NT2/D1 (cell line): Measurements from ENCODE around the gene KRT73.

ENCODE experiments used
- DNase-seq: peaks from one replicate; pipeline ENCODE4 v3.0.0-alpha.2; 2011; ENCODE audit warnings: low read depth, low spot score
- H3K27me3 ChIP-seq: 2 replicates; pipeline ENCODE4 v1.6.0; 2011; ENCODE audit warnings: mild to moderate bottlenecking; ENCODE audit not compliant: insufficient read length, insufficient read depth
- H3K36me3 ChIP-seq: 2 replicates; pipeline ENCODE4 v1.6.1; 2011; ENCODE audit warnings: mild to moderate bottlenecking, low read length, mixed read lengths; ENCODE audit not compliant: insufficient read depth, insufficient read length
- H3K4me1 ChIP-seq: 2 replicates; pipeline ENCODE4 v1.5.1; 2011; ENCODE audit not compliant: insufficient read depth, insufficient read length
- H3K4me3 ChIP-seq: 2 replicates; pipeline ENCODE4 v1.5.1; 2011; ENCODE audit warnings: low read depth; ENCODE audit not compliant: insufficient read length
- H3K9ac ChIP-seq: 2 replicates; pipeline ENCODE4 v1.6.0; 2011; ENCODE audit warnings: low read depth; ENCODE audit not compliant: insufficient read length
- H3K9me3 ChIP-seq: 2 replicates; pipeline ENCODE4 v1.5.1; 2011; ENCODE audit warnings: mild to moderate bottlenecking, low read length; ENCODE audit not compliant: insufficient read depth
- SUZ12 ChIP-seq: IDR thresholded peaks from 2 replicates; pipeline ENCODE4 v1.6.1; 2011; ENCODE audit not compliant: insufficient read length, insufficient read depth; ENCODE audit errors: extremely low read depth
- YY1 ChIP-seq: IDR thresholded peaks from 2 replicates; pipeline ENCODE4 v1.6.1; 2011; ENCODE audit not compliant: insufficient read length, insufficient read depth
- ZNF274 ChIP-seq: IDR thresholded peaks from 2 replicates; pipeline ENCODE4 v1.6.1; 2011; ENCODE audit warnings: mild to moderate bottlenecking, low read depth, low read length

Gene KRT73

GRCh38 chr12:52568111-52568510 is 50.2 kb downstream of the KRT73 start:
- no peak for TF ChIP-seq ZNF274
- TF ChIP-seq SUZ12: no peak
- no peak for TF ChIP-seq YY1
- Histone ChIP-seq H3K9me3 (no peaks in the 10 kb centered on the region), H3K36me3 (no peaks in the 10 kb centered on the region), H3K4me1 (peaks cover 6% of the 10 kb centered on the region), H3K4me3 (no peak overlapping the region), H3K9ac (no peak overlapping the region), H3K27me3 (no peaks in the 10 kb centered on the region)
- no peak for DNase-seq

- Histone ChIP-seq H3K27me3 (no peaks in the 10 kb centered on the region), H3K9me3 (no peaks in the 10 kb centered on the region), H3K36me3 (no peaks in the 10 kb centered on the region), H3K4me3 (no peak overlapping the region), H3K9ac (no peak overlapping the region), H3K4me1 (peaks cover 6% of the 10 kb centered on the region)
- TF ChIP-seq ZNF274 (no peak), YY1 (no peak), SUZ12 (no peak)
- no peak for DNase-seq
Measured at GRCh38 chr12:52566847-52567291, 51.5 kb downstream of the KRT73 start.

- DNase-seq: no peak
- TF ChIP-seq YY1 (no peak), SUZ12 (no peak), ZNF274 (no peak)
- no peaks in the 10 kb centered on the region for H3K9me3 ChIP-seq
Measured at GRCh38 chr12:52564582-52564981, 53.8 kb downstream of the KRT73 start.

GRCh38 chr12:52561880-52562449 is 56.4 kb downstream of the KRT73 start:
- H3K9me3 ChIP-seq: no peaks in the 10 kb centered on the region
- H3K36me3 ChIP-seq: no peaks in the 10 kb centered on the region
- DNase-seq: no peak
- TF ChIP-seq SUZ12 (no peak), YY1 (no peak), ZNF274 (no peak)
- H3K4me1 ChIP-seq: peaks cover 2% of the 10 kb centered on the region
- no peak overlapping the region for H3K9ac ChIP-seq
- no peaks in the 10 kb centered on the region for H3K27me3 ChIP-seq
- H3K4me3 ChIP-seq: no peak overlapping the region

More at GRCh38 chr12:52564582-52564981, 53.8 kb downstream of the KRT73 start:
- no peaks in the 10 kb centered on the region for H3K36me3 ChIP-seq
- H3K9ac ChIP-seq: no peak overlapping the region
- no peaks in the 10 kb centered on the region for H3K27me3 ChIP-seq
- peaks cover 6% of the 10 kb centered on the region for H3K4me1 ChIP-seq
- no peak overlapping the region for H3K4me3 ChIP-seq

- Histone ChIP-seq H3K9ac (no peak overlapping the region), H3K36me3 (no peaks in the 10 kb centered on the region)
Measured at GRCh38 chr12:52559979-52560378, 58.4 kb downstream of the KRT73 start.

GRCh38 chr12:52558781-52559445 is 59.4 kb downstream of the KRT73 start:
- Histone ChIP-seq H3K9me3 (no peaks in the 10 kb centered on the region), H3K4me1 (no peaks in the 10 kb centered on the region), H3K4me3 (no peak overlapping the region), H3K9ac (no peak overlapping the region), H3K36me3 (no peaks in the 10 kb centered on the region), H3K27me3 (no peaks in the 10 kb centered on the region)
- no peak for DNase-seq
- TF ChIP-seq ZNF274 (no peak), SUZ12 (no peak)

More at GRCh38 chr12:52559979-52560378, 58.4 kb downstream of the KRT73 start:
- no peaks in the 10 kb centered on the region for H3K9me3 ChIP-seq
- no peaks in the 10 kb centered on the region for H3K4me1 ChIP-seq
- DNase-seq: no peak
- H3K4me3 ChIP-seq: no peak overlapping the region
- H3K27me3 ChIP-seq: no peaks in the 10 kb centered on the region
- TF ChIP-seq ZNF274 (no peak), YY1 (no peak), SUZ12 (no peak)
